ENCODE measurements around the gene ZSWIM8.

- TF ChIP-seq CTCF (IDR thresholded peaks at IDR 0.05) = no peak
- no peak for TF ChIP-seq ZFX (IDR thresholded peaks at IDR 0.05; ENCODE audit: borderline replicate concordance)
These were observed 56.9 kb downstream of the ZSWIM8 start for GRCh38 chr10:73842349-73842748.
